HL-60 (cell line): ENCODE results near the gene GGT7.

Source experiments
- DNase-seq, 2 experiments: peaks; one replicate each; pipeline ENCODE4 v3.0.0-alpha.2; 2010 to 2020; ENCODE audit warnings: low read depth in 1 of 2, low spot score in 1 of 2
- H3K27ac ChIP-seq: fragments of 250-450 bp; sonication (Bioruptor Pico); replicated peaks from 2 replicates; pipeline ENCODE4 v1.5.1; 2020; ENCODE audit warnings: mild to moderate bottlenecking, moderate library complexity
- H3K27me3 ChIP-seq: fragments of 250-450 bp; sonication (Bioruptor Pico); 2 replicates; pipeline ENCODE4 v1.5.1; 2021; ENCODE audit warnings: mild to moderate bottlenecking, moderate library complexity; ENCODE audit not compliant: insufficient read depth, poor library complexity, severe bottlenecking
- H3K4me3 ChIP-seq: replicated peaks from 2 replicates; pipeline ENCODE4 v1.5.1; 2011; ENCODE audit warnings: mild to moderate bottlenecking, control low read depth, low read length; ENCODE audit not compliant: insufficient read depth
- GABPA ChIP-seq: IDR thresholded peaks from 2 replicates; pipeline ENCODE4 v1.6.1; 2012; ENCODE audit warnings: low read depth
- POLR2AphosphoS5 ChIP-seq: IDR thresholded peaks from 2 replicates; pipeline ENCODE4 v1.6.1; 2012; ENCODE audit warnings: low read depth
- SPI1 ChIP-seq: IDR thresholded peaks from 2 replicates; pipeline ENCODE4 v1.6.1; 2012; ENCODE audit warnings: low read depth, mild to moderate bottlenecking, borderline replicate concordance
- TF ChIP-seq, protein P1 (sequence below): IDR thresholded peaks from one replicate; pipeline ENCODE4 v1.5.1; 2011; ENCODE audit warnings: low read length, control low read depth, inconsistent platforms; ENCODE audit not compliant: insufficient read depth
- TF ChIP-seq, protein P2 (sequence below): IDR thresholded peaks from 2 replicates; pipeline ENCODE4 v1.6.1; 2012; ENCODE audit warnings: low read depth; ENCODE audit not compliant: insufficient replicate concordance

GGT7 gene

DNA sequence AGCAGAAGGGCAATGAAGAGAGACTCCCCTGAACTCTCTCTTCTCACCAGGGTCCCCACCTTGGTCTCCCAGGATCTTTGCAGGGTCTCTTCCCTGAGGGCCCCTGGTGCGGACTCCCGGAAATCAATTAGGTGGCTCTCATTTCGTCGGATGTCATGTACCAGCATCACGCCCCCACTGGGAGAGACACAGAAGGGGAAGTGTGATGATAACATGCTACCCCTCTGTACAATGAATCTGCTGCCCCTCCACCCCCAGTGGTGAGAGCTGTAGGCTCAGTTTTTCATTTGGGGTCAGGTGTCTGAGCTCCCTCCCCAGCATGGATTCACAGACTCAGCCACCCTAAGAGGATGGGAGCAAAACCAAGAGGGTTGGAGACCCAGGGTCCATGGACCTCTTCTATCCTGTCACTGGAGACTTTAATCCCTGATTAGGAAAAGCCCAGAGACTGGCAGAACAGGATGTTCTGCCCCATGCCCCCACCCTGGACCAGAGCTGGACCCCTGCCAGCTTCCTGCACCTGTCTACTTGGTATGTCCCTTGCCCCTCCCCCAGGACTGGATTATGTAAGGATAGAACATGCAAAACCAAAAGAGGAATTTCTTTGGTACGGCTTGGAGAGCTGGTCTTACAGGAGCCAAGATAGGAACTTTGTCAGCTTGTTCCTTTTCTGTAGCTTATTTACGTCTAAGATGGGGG is 11.1 kb downstream of the GGT7 start:
- DNase-seq = peak in 1 of 2 experiments; percentile 25
- no peak overlapping the region for H3K4me3 ChIP-seq
- peak; percentile 54; the same call in 1 of the 2 replicates for TF ChIP-seq SPI1
- TF ChIP-seq, protein P1, sequence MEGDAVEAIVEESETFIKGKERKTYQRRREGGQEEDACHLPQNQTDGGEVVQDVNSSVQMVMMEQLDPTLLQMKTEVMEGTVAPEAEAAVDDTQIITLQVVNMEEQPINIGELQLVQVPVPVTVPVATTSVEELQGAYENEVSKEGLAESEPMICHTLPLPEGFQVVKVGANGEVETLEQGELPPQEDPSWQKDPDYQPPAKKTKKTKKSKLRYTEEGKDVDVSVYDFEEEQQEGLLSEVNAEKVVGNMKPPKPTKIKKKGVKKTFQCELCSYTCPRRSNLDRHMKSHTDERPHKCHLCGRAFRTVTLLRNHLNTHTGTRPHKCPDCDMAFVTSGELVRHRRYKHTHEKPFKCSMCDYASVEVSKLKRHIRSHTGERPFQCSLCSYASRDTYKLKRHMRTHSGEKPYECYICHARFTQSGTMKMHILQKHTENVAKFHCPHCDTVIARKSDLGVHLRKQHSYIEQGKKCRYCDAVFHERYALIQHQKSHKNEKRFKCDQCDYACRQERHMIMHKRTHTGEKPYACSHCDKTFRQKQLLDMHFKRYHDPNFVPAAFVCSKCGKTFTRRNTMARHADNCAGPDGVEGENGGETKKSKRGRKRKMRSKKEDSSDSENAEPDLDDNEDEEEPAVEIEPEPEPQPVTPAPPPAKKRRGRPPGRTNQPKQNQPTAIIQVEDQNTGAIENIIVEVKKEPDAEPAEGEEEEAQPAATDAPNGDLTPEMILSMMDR = no peak
- H3K27me3 ChIP-seq = no peaks in the 10 kb centered on the region
- H3K27ac ChIP-seq = no peak overlapping the region

DNA sequence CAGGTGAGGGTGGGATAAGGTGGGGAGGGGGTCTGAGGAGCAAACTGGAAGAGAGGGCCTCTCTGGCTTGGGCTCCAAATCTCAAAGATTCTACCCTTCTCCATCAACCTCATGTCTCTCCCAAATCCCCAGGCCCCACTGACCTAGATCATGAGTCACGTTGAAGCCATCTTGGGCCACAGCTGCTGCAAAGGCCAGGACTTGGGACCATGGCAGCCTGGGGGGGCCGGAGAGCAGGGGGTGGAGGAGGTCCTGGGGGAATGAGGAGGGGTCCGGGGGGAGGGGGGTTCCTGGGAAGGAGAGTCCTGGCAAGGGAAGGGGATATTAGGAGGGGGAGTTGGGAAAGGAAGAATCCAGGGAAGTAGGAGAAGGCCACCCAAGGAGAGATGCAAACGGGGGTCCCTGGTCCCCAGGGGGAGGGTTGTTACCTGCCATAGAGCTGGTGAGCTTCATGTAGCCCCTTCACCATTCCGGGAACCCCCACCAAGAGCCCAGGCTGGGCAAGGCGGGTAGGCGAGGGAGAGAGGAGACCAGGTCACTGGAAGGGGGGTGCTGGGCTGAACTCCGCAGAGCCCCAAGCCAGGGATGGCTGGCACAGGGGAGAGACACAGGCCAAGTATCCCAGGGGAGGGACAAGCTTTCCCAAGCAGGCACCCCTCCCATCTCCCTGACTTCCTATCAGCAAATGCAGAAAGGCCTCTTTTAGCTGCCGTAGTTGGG is 12.7 kb downstream of the GGT7 start:
- Histone ChIP-seq H3K4me3 (no peak overlapping the region), H3K27me3 (no peaks in the 10 kb centered on the region), H3K27ac (no peak overlapping the region)
- no peak for DNase-seq
- TF ChIP-seq GABPA = no peak
- TF ChIP-seq POLR2AphosphoS5 = no peak
- TF ChIP-seq, protein P2, sequence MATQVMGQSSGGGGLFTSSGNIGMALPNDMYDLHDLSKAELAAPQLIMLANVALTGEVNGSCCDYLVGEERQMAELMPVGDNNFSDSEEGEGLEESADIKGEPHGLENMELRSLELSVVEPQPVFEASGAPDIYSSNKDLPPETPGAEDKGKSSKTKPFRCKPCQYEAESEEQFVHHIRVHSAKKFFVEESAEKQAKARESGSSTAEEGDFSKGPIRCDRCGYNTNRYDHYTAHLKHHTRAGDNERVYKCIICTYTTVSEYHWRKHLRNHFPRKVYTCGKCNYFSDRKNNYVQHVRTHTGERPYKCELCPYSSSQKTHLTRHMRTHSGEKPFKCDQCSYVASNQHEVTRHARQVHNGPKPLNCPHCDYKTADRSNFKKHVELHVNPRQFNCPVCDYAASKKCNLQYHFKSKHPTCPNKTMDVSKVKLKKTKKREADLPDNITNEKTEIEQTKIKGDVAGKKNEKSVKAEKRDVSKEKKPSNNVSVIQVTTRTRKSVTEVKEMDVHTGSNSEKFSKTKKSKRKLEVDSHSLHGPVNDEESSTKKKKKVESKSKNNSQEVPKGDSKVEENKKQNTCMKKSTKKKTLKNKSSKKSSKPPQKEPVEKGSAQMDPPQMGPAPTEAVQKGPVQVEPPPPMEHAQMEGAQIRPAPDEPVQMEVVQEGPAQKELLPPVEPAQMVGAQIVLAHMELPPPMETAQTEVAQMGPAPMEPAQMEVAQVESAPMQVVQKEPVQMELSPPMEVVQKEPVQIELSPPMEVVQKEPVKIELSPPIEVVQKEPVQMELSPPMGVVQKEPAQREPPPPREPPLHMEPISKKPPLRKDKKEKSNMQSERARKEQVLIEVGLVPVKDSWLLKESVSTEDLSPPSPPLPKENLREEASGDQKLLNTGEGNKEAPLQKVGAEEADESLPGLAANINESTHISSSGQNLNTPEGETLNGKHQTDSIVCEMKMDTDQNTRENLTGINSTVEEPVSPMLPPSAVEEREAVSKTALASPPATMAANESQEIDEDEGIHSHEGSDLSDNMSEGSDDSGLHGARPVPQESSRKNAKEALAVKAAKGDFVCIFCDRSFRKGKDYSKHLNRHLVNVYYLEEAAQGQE = no peak
- no peak for TF ChIP-seq SPI1
- TF ChIP-seq, protein P1 = no peak

DNA sequence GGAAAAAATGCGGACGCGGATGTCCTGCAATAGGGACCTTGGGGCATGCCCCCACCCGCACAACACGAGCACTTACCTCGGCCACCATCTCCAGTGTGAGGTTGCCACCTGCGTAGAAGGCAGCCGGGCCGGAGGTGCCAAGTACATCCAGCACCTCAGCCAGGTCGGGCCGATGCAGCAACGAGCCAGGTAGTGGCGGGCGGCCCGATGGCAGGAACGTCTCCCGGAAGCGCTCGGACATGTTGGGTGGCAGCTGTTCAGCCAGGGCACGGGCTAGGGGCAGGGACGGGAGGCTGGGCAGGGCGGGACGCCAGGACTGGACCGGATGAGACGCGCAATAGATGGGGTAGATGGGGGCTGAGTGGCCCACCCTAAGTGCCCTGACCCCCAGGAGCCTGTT is 13.3 kb downstream of the GGT7 start:
- no peak overlapping the region for H3K4me3 ChIP-seq
- H3K27me3 ChIP-seq = no peaks in the 10 kb centered on the region
- TF ChIP-seq, protein P2 = no peak
- TF ChIP-seq GABPA = no peak
- TF ChIP-seq, protein P1 = no peak
- no peak for TF ChIP-seq POLR2AphosphoS5
- no peak for TF ChIP-seq SPI1
- DNase-seq = no peak
- no peak overlapping the region for H3K27ac ChIP-seq

GRCh38 chr20:34852298-34852697 is 20.4 kb downstream of the GGT7 start:
- TF ChIP-seq, protein P1 = no peak
- TF ChIP-seq POLR2AphosphoS5 = no peak
- TF ChIP-seq SPI1 = no peak
- TF ChIP-seq, protein P2 = no peak
- no peak for TF ChIP-seq GABPA
- no peak for DNase-seq
- Histone ChIP-seq H3K4me3 (no peak overlapping the region), H3K27ac (no peak overlapping the region), H3K27me3 (no peaks in the 10 kb centered on the region)
